ENCODE results near the gene ZNF182.

Gene ZNF182

DNA sequence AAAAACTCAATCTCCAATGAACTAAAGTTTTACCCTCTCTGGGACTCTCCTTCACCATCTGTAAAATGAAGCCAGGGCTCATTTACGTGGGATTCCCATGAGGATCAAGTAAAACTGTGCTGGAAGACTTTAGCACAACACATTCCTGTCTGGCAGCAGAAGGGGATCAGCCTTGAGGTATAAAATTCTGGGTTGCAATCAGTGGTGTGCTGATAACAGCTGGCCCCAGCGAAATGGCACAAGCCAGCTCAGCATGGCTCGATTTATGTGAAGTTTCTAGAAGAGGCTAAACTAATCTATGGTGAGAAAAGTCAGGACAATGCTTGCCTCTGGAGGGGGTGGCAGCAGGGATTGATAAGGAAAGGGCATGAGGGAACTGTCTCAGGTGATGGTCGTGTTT, 39.3 kb upstream of the ZNF182 start:
- TF ChIP-seq, protein P1, sequence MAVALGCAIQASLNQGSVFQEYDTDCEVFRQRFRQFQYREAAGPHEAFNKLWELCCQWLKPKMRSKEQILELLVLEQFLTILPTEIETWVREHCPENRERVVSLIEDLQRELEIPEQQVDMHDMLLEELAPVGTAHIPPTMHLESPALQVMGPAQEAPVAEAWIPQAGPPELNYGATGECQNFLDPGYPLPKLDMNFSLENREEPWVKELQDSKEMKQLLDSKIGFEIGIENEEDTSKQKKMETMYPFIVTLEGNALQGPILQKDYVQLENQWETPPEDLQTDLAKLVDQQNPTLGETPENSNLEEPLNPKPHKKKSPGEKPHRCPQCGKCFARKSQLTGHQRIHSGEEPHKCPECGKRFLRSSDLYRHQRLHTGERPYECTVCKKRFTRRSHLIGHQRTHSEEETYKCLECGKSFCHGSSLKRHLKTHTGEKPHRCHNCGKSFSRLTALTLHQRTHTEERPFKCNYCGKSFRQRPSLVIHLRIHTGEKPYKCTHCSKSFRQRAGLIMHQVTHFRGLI (tag by site-specific recombination; IDR thresholded peaks at IDR 0.05): no peak
- TF ChIP-seq GFI1B (tag by site-specific recombination; IDR thresholded peaks at IDR 0.05): no peak
- no peak for TF ChIP-seq MZF1 (tag by site-specific recombination; IDR thresholded peaks at IDR 0.05; ENCODE audit: borderline replicate concordance)
- TF ChIP-seq ZNF701 (tag by site-specific recombination; IDR thresholded peaks at IDR 0.05): no peak
- TF ChIP-seq, protein P2, sequence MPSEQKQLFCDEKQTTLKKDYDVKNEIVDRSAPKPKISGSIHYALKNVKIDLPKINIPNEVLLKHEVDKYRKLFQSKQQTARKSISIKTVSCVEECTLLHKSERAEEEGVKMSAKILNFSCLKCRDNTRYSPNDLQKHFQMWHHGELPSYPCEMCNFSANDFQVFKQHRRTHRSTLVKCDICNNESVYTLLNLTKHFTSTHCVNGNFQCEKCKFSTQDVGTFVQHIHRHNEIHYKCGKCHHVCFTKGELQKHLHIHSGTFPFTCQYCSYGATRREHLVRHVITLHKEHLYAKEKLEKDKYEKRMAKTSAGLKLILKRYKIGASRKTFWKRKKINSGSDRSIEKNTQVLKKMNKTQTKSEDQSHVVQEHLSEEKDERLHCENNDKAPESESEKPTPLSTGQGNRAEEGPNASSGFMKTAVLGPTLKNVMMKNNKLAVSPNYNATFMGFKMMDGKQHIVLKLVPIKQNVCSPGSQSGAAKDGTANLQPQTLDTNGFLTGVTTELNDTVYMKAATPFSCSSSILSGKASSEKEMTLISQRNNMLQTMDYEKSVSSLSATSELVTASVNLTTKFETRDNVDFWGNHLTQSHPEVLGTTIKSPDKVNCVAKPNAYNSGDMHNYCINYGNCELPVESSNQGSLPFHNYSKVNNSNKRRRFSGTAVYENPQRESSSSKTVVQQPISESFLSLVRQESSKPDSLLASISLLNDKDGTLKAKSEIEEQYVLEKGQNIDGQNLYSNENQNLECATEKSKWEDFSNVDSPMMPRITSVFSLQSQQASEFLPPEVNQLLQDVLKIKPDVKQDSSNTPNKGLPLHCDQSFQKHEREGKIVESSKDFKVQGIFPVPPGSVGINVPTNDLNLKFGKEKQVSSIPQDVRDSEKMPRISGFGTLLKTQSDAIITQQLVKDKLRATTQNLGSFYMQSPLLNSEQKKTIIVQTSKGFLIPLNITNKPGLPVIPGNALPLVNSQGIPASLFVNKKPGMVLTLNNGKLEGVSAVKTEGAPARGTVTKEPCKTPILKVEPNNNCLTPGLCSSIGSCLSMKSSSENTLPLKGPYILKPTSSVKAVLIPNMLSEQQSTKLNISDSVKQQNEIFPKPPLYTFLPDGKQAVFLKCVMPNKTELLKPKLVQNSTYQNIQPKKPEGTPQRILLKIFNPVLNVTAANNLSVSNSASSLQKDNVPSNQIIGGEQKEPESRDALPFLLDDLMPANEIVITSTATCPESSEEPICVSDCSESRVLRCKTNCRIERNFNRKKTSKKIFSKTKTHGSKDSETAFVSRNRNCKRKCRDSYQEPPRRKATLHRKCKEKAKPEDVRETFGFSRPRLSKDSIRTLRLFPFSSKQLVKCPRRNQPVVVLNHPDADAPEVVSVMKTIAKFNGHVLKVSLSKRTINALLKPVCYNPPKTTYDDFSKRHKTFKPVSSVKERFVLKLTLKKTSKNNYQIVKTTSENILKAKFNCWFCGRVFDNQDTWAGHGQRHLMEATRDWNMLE (tag by site-specific recombination; conservative IDR thresholded peaks at IDR 0.05; ENCODE audit: low read depth): no peak
- no peak for TF ChIP-seq ZNF140 (tag by site-specific recombination; IDR thresholded peaks at IDR 0.05)
- TF ChIP-seq ZFP3 (tag by site-specific recombination; IDR thresholded peaks at IDR 0.05; ENCODE audit: low read depth): no peak
- TF ChIP-seq, protein P3, sequence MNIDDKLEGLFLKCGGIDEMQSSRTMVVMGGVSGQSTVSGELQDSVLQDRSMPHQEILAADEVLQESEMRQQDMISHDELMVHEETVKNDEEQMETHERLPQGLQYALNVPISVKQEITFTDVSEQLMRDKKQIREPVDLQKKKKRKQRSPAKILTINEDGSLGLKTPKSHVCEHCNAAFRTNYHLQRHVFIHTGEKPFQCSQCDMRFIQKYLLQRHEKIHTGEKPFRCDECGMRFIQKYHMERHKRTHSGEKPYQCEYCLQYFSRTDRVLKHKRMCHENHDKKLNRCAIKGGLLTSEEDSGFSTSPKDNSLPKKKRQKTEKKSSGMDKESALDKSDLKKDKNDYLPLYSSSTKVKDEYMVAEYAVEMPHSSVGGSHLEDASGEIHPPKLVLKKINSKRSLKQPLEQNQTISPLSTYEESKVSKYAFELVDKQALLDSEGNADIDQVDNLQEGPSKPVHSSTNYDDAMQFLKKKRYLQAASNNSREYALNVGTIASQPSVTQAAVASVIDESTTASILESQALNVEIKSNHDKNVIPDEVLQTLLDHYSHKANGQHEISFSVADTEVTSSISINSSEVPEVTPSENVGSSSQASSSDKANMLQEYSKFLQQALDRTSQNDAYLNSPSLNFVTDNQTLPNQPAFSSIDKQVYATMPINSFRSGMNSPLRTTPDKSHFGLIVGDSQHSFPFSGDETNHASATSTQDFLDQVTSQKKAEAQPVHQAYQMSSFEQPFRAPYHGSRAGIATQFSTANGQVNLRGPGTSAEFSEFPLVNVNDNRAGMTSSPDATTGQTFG (tag by site-specific recombination; IDR thresholded peaks at IDR 0.05; ENCODE audit: borderline replicate concordance): no peak
- no peak for TF ChIP-seq ZNF426 (tag by site-specific recombination; IDR thresholded peaks at IDR 0.05)
- no peak for TF ChIP-seq ZNF654 (tag by site-specific recombination; IDR thresholded peaks at IDR 0.05; ENCODE audit: low read depth)
- TF ChIP-seq, protein P4, sequence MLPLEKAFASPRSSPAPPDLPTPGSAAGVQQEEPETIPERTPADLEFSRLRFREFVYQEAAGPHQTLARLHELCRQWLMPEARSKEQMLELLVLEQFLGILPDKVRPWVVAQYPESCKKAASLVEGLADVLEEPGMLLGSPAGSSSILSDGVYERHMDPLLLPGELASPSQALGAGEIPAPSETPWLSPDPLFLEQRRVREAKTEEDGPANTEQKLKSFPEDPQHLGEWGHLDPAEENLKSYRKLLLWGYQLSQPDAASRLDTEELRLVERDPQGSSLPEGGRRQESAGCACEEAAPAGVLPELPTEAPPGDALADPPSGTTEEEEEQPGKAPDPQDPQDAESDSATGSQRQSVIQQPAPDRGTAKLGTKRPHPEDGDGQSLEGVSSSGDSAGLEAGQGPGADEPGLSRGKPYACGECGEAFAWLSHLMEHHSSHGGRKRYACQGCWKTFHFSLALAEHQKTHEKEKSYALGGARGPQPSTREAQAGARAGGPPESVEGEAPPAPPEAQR (tag by site-specific recombination; IDR thresholded peaks at IDR 0.05): no peak
- TF ChIP-seq ZEB2 (tag by site-specific recombination; IDR thresholded peaks at IDR 0.05): no peak
- TF ChIP-seq MYNN (tag by site-specific recombination; IDR thresholded peaks at IDR 0.05; ENCODE audit: borderline replicate concordance): no peak
- no peak for TF ChIP-seq ZNF169 (tag by site-specific recombination; IDR thresholded peaks at IDR 0.05)
- no peak for TF ChIP-seq SP7 (tag by site-specific recombination; IDR thresholded peaks at IDR 0.05)
- TF ChIP-seq ZNF561 (tag by site-specific recombination; IDR thresholded peaks at IDR 0.05; ENCODE audit: borderline replicate concordance): no peak
- Histone ChIP-seq H3K27ac (ENCODE audit: extremely low read depth, low read depth, low read length) (no peak overlapping the region), H3K36me3 (ENCODE audit: control insufficient read depth in 2 of 2, insufficient read depth in 1 of 2, low read length in 2 of 2) (no peaks in the 10 kb centered on the region), H3K9me3 (ENCODE audit: control insufficient read depth, insufficient read depth, low read depth, low read length) (no peaks in the 10 kb centered on the region), H3K4me1 (ENCODE audit: control insufficient read depth, insufficient read depth, low read length) (no peaks in the 10 kb centered on the region; the same call in 1 of the 2 replicates), H3K4me3 (ENCODE audit: low read depth, low read length) (no peak overlapping the region)
- CTCF ChIA-PET: no interaction called here
- POLR2A ChIA-PET: no interaction called here
